H9 (cell line): ENCODE measurements around the gene MTMR3. TPM values are rescaled to one million over a fixed set of nuclear protein-coding genes. Genes with fewer than 3 reads are reported as not detected.

Experiments used
- DNase-seq: peaks from one replicate; pipeline ENCODE4 v3.0.0-alpha.2; 2017
- H2AFZ ChIP-seq: one replicate; pipeline ENCODE4 v1.6.1; 2013; ENCODE audit warnings: mild to moderate bottlenecking, low read length, control low read depth, moderate library complexity
- H2AK5ac ChIP-seq: 2 replicates; pipeline ENCODE4 v1.6.1; 2013; ENCODE audit warnings: low read length, control low read depth, mixed read lengths; ENCODE audit not compliant: insufficient read length
- H2BK120ac ChIP-seq: one replicate; pipeline ENCODE4 v1.6.1; 2013; ENCODE audit warnings: low read depth, mild to moderate bottlenecking, low read length, control low read depth, inconsistent platforms; ENCODE audit not compliant: poor library complexity, severe bottlenecking
- H2BK12ac ChIP-seq: 2 replicates; pipeline ENCODE4 v1.6.1; 2013; ENCODE audit warnings: low read length, control low read depth, mixed read lengths, low read depth; ENCODE audit not compliant: insufficient read length
- H2BK15ac ChIP-seq: 2 replicates; pipeline ENCODE4 v1.6.1; 2013; ENCODE audit warnings: low read depth, low read length, control low read depth
- H2BK20ac ChIP-seq: one replicate; pipeline ENCODE4 v1.6.1; 2013; ENCODE audit warnings: low read depth, mild to moderate bottlenecking, low read length, control low read depth, inconsistent platforms; ENCODE audit not compliant: poor library complexity, severe bottlenecking
- H2BK5ac ChIP-seq: 2 replicates; pipeline ENCODE4 v1.6.1; 2013; ENCODE audit warnings: low read length, control low read depth, mixed read lengths; ENCODE audit not compliant: insufficient read length
- H3K14ac ChIP-seq: 2 replicates; pipeline ENCODE4 v1.6.1; 2013; ENCODE audit warnings: low read length, control low read depth; ENCODE audit not compliant: insufficient read depth
- H3K18ac ChIP-seq: 2 replicates; pipeline ENCODE4 v1.6.1; 2013; ENCODE audit warnings: low read depth, mild to moderate bottlenecking, mixed read lengths, low read length, control low read depth; ENCODE audit not compliant: insufficient read length
- H3K23ac ChIP-seq: 2 replicates; pipeline ENCODE4 v1.6.1; 2013; ENCODE audit warnings: low read length, control low read depth, mixed read lengths, low read depth; ENCODE audit not compliant: insufficient read length
- H3K23me2 ChIP-seq: 2 replicates; pipeline ENCODE4 v1.6.1; 2013; ENCODE audit warnings: low read depth, mild to moderate bottlenecking, mixed read lengths, low read length, control low read depth; ENCODE audit not compliant: insufficient read length, poor library complexity, severe bottlenecking
- H3K27ac ChIP-seq: 2 replicates; pipeline ENCODE4 v1.5.1; 2013; ENCODE audit warnings: low read length, control low read depth, mixed read lengths, low read depth; ENCODE audit not compliant: insufficient read length
- H3K27me3 ChIP-seq: 2 replicates; pipeline ENCODE4 v1.6.1; 2013; ENCODE audit warnings: low read length, control low read depth, inconsistent platforms; ENCODE audit not compliant: insufficient read depth
- H3K4ac ChIP-seq: 2 replicates; pipeline ENCODE4 v1.6.1; 2013; ENCODE audit warnings: low read depth, mild to moderate bottlenecking, control low read depth, inconsistent platforms, low read length, moderate library complexity
- H3K4me1 ChIP-seq: 2 replicates; pipeline ENCODE4 v1.6.1; 2013; ENCODE audit warnings: low read length, control low read depth, inconsistent platforms; ENCODE audit not compliant: insufficient read depth
- H3K4me2 ChIP-seq: 2 replicates; pipeline ENCODE4 v1.6.1; 2013; ENCODE audit warnings: low read length, control low read depth, mixed read lengths; ENCODE audit not compliant: insufficient read length, insufficient read depth
- H3K56ac ChIP-seq: 2 replicates; pipeline ENCODE4 v1.6.1; 2013; ENCODE audit warnings: low read depth, mild to moderate bottlenecking, mixed read lengths, low read length, control low read depth; ENCODE audit not compliant: insufficient read length
- H3K79me1 ChIP-seq: 2 replicates; pipeline ENCODE4 v1.6.1; 2013; ENCODE audit warnings: low read depth, mild to moderate bottlenecking, moderate library complexity, low read length, control low read depth, inconsistent platforms; ENCODE audit not compliant: insufficient read depth, poor library complexity, severe bottlenecking
- H3K79me2 ChIP-seq: 2 replicates; pipeline ENCODE4 v1.6.1; 2013; ENCODE audit warnings: low read length, control low read depth, inconsistent platforms; ENCODE audit not compliant: insufficient read depth
- H3K9ac ChIP-seq: 2 replicates; pipeline ENCODE4 v1.6.1; 2013; ENCODE audit warnings: low read length, control low read depth, mixed read lengths; ENCODE audit not compliant: insufficient read length; ENCODE audit errors: extremely low read depth
- H3K9me3 ChIP-seq: one replicate; pipeline ENCODE4 v1.6.1; 2013; ENCODE audit warnings: low read depth, low read length, inconsistent platforms; ENCODE audit not compliant: control insufficient read depth
- H3T11ph ChIP-seq: one replicate; pipeline ENCODE4 v1.6.1; 2013; ENCODE audit warnings: mild to moderate bottlenecking, low read length, control low read depth, inconsistent platforms
- H4K20me1 ChIP-seq: one replicate; pipeline ENCODE4 v1.6.1; 2013; ENCODE audit not compliant: control insufficient read depth, insufficient read length, insufficient read depth
- H4K5ac ChIP-seq: 2 replicates; pipeline ENCODE4 v1.6.1; 2013; ENCODE audit warnings: low read depth, mild to moderate bottlenecking, mixed read lengths, low read length, control low read depth; ENCODE audit not compliant: insufficient read length
- H4K8ac ChIP-seq: replicated peaks from 2 replicates; pipeline ENCODE4 v1.6.1; 2013; ENCODE audit warnings: low read length, control low read depth, mixed read lengths, low read depth; ENCODE audit not compliant: insufficient read length
- H4K91ac ChIP-seq: 2 replicates; pipeline ENCODE4 v1.6.1; 2013; ENCODE audit warnings: low read depth, mild to moderate bottlenecking, moderate library complexity, mixed read lengths, low read length, control low read depth; ENCODE audit not compliant: insufficient read length
- H3K27ac Mint-ChIP-seq, 3 experiments: 2 replicates in 2 of 3; 3 replicates in 1 of 3; pipeline ENCODE4 v1.8.0; 2020 to 2021; ENCODE audit warnings: mixed read lengths in 3 of 3, mild to moderate bottlenecking in 1 of 3, moderate library complexity in 1 of 3
- H3K27me3 Mint-ChIP-seq: 2 replicates; pipeline ENCODE4 v1.8.0; 2021; ENCODE audit warnings: low read depth, mild to moderate bottlenecking, moderate library complexity, mixed read lengths
- H3K36me3 Mint-ChIP-seq, 3 experiments: 2 replicates in 2 of 3; 3 replicates in 1 of 3; pipeline ENCODE4 v1.8.0; 2020 to 2021; ENCODE audit warnings: low read depth in 3 of 3, mixed read lengths in 3 of 3; ENCODE audit not compliant: insufficient read depth in 1 of 3
- H3K4me1 Mint-ChIP-seq, 2 experiments: 2 replicates each; pipeline ENCODE4 v1.8.0; 2020; ENCODE audit warnings: mixed read lengths in 2 of 2
- H3K4me3 Mint-ChIP-seq, 2 experiments: 2 replicates in 1 of 2; 3 replicates in 1 of 2; pipeline ENCODE4 v1.8.0; 2020 to 2021; ENCODE audit warnings: mild to moderate bottlenecking in 2 of 2, mixed read lengths in 2 of 2, moderate library complexity in 1 of 2
- H3K9me3 Mint-ChIP-seq, 2 experiments: 2 replicates in 1 of 2; 3 replicates in 1 of 2; pipeline ENCODE4 v1.8.0; 2020; ENCODE audit warnings: mild to moderate bottlenecking in 2 of 2, mixed read lengths in 2 of 2, moderate library complexity in 1 of 2
- WGBS: extraction: QIAGEN DNeasy Blood & Tissue Kit; methylation state at CpG from one replicate; pipeline ENCODE4 v1.1.7; 2013; ENCODE audit warnings: missing lambda C conversion rate, low lambda C conversion rate, mixed read lengths; ENCODE audit not compliant: insufficient read length; ENCODE audit errors: extremely low coverage; 5-methylcytosine and 5-hydroxymethylcytosine counted together
- total RNA-seq: library from RNA; stranded (reverse); gene quantifications from 2 replicates; pipeline ENCODE4 v1.2.1, GENCODE V29; 2021
- TF ChIP-seq, protein P1 (sequence below): fragments of 200-600 bp; sonication (generic); conservative IDR thresholded peaks from 3 replicates; pipeline ENCODE4 v1.8.0; 2021; ENCODE audit warnings: antibody characterized with exemption, mild to moderate bottlenecking

The MTMR3 gene
- total RNA-seq, 1 experiment from 2014 or later, result 19.8 TPM

DNA sequence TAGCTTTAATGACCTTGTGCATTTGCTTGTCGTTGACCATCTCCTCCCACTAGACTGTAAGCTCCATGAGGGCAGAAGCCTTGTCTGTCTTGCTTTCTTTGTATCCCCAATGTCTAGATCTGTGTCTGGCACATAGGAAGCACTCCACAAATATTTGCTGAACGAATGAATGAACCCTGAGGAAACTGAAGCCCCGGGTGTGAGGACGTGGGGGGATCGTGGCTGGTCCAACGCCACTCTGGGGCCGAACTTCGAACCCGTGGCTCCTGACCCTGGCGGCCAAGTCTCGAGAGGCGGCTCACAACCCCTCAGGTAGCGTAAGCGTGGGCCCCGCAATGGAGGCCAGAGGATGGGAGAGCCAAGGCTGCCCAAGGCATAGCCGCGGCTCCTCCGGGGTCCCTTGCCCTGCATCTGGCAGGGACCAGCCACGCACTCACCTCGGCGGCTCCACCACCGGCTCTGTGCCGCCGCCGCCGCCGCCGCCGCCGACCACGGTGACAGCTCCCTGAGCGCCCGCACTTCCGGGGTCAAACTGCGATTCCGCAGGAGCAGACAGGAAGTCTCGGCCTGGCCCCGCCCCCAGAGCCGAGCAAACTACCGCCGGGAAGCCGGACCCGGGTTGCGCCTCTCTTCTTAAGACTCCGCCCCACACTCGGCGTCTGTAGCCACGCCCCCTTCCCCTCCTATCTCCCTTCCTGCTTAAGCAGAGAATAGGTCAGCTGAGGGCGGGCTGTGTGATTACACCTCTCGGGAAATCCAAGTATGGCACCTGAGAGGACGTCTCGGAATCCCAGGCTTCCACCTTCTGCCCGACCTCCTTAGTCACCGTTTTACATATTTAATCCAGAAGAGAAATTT lies 45.0 kb upstream of the MTMR3 start, which contains the start of gene ASCC2:
Gene ASCC2 (minus strand): TSS at position 534 of the 858 bp plus-strand sequence. CDS start 5,949 bp downstream, outside the sequence.
- Histone ChIP-seq H4K20me1 (no peaks in the 10 kb centered on the region), H3K56ac (no peak within 1 kb of the TSS), H4K91ac (no peak within 1 kb of the TSS), H3K27me3 (no peaks in the 10 kb centered on the region), H3K79me1 (no peaks in the 10 kb centered on the region), H2BK120ac (no peak within 1 kb of the TSS), H3K23me2 (peaks cover 5% of the 10 kb centered on the region), H3K18ac (no peak within 1 kb of the TSS), H4K5ac (no peak within 1 kb of the TSS), H4K8ac (no peak within 1 kb of the TSS), H2AK5ac (no peak within 1 kb of the TSS), H3K4me2 (peak within 1 kb of the TSS; percentile 98), H3K9me3 (no peaks in the 10 kb centered on the region), H3K4ac (no peak within 1 kb of the TSS), H2AFZ (peak within 1 kb of the TSS; percentile 18), H3K9ac (peak within 1 kb of the TSS; percentile 25), H3T11ph (no peak within 1 kb of the TSS), H2BK15ac (no peak within 1 kb of the TSS; the same call in 1 of the 2 replicates), H3K79me2 (no peaks in the 10 kb centered on the region), H3K27ac (no peak within 1 kb of the TSS), H3K14ac (no peak within 1 kb of the TSS; the same call in 1 of the 2 replicates), H3K23ac (no peak within 1 kb of the TSS), H2BK12ac (no peak within 1 kb of the TSS), H3K4me1 (no peaks in the 10 kb centered on the region), H2BK20ac (no peak within 1 kb of the TSS), H2BK5ac (no peak within 1 kb of the TSS)
- Mint-ChIP-seq H3K4me3 (peak within 1 kb of the TSS; percentile 86 to 93), H3K36me3 (peaks cover 0 to 11% (median 4%) of the 10 kb centered on the region in 3 experiments; a peak in 4 of 7 replicates), H3K4me1 (peaks cover 22 to 25% of the 10 kb centered on the region in 2 experiments), H3K27ac (peak within 1 kb of the TSS; percentile 40 to 94 (median 90); a peak in 5 of 7 replicates), H3K9me3 (no peaks in the 10 kb centered on the region; a peak in 1 of 5 replicates), H3K27me3 (no peaks in the 10 kb centered on the region)
- peak; percentile 99 for DNase-seq
- TF ChIP-seq, protein P1, sequence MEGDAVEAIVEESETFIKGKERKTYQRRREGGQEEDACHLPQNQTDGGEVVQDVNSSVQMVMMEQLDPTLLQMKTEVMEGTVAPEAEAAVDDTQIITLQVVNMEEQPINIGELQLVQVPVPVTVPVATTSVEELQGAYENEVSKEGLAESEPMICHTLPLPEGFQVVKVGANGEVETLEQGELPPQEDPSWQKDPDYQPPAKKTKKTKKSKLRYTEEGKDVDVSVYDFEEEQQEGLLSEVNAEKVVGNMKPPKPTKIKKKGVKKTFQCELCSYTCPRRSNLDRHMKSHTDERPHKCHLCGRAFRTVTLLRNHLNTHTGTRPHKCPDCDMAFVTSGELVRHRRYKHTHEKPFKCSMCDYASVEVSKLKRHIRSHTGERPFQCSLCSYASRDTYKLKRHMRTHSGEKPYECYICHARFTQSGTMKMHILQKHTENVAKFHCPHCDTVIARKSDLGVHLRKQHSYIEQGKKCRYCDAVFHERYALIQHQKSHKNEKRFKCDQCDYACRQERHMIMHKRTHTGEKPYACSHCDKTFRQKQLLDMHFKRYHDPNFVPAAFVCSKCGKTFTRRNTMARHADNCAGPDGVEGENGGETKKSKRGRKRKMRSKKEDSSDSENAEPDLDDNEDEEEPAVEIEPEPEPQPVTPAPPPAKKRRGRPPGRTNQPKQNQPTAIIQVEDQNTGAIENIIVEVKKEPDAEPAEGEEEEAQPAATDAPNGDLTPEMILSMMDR, result no peak
- no CpG with 5 or more reads among the region's 54 CpGs for WGBS
